Panc1 (cell line): ENCODE measurements around the gene SEC14L2.

Source experiments
- CTCF ChIP-seq: fragments of 450-650 bp; IDR thresholded peaks from 2 replicates; pipeline ENCODE4 v1.5.1; 2017; ENCODE audit warnings: mild to moderate bottlenecking
- POLR2AphosphoS5 ChIP-seq: IDR thresholded peaks from 2 replicates; pipeline ENCODE4 v1.6.1; 2012; ENCODE audit warnings: mild to moderate bottlenecking, low read depth, low read length, moderate library complexity
- SIN3A ChIP-seq: IDR thresholded peaks from 2 replicates; pipeline ENCODE4 v1.6.1; 2012; ENCODE audit warnings: low read depth, mild to moderate bottlenecking, low read length, moderate library complexity, borderline replicate concordance; ENCODE audit not compliant: insufficient read depth
- TCF7L2 ChIP-seq: IDR thresholded peaks from 2 replicates; pipeline ENCODE4 v1.6.1; 2011; ENCODE audit warnings: mild to moderate bottlenecking, low read depth, low read length, inconsistent platforms
- TF ChIP-seq, protein P1 (sequence below), 2 experiments: IDR thresholded peaks; 2 replicates each; pipeline ENCODE4 v1.6.1; 2011 to 2012; ENCODE audit warnings: low read depth in 2 of 2, control low read depth in 1 of 2, low read length in 1 of 2, mild to moderate bottlenecking in 1 of 2, moderate library complexity in 1 of 2; ENCODE audit not compliant: insufficient read depth in 1 of 2

- TF ChIP-seq CTCF (no peak), POLR2AphosphoS5 (no peak), TCF7L2 (no peak), SIN3A (no peak)
- TF ChIP-seq, protein P1, sequence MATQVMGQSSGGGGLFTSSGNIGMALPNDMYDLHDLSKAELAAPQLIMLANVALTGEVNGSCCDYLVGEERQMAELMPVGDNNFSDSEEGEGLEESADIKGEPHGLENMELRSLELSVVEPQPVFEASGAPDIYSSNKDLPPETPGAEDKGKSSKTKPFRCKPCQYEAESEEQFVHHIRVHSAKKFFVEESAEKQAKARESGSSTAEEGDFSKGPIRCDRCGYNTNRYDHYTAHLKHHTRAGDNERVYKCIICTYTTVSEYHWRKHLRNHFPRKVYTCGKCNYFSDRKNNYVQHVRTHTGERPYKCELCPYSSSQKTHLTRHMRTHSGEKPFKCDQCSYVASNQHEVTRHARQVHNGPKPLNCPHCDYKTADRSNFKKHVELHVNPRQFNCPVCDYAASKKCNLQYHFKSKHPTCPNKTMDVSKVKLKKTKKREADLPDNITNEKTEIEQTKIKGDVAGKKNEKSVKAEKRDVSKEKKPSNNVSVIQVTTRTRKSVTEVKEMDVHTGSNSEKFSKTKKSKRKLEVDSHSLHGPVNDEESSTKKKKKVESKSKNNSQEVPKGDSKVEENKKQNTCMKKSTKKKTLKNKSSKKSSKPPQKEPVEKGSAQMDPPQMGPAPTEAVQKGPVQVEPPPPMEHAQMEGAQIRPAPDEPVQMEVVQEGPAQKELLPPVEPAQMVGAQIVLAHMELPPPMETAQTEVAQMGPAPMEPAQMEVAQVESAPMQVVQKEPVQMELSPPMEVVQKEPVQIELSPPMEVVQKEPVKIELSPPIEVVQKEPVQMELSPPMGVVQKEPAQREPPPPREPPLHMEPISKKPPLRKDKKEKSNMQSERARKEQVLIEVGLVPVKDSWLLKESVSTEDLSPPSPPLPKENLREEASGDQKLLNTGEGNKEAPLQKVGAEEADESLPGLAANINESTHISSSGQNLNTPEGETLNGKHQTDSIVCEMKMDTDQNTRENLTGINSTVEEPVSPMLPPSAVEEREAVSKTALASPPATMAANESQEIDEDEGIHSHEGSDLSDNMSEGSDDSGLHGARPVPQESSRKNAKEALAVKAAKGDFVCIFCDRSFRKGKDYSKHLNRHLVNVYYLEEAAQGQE (IDR thresholded peaks at IDR 0.05; ENCODE audit: insufficient read depth in 1 of 2, low read depth in 2 of 2, low read length in 1 of 2): no peak
Observed at GRCh38 chr22:30474121-30474520, 77.3 kb downstream of the SEC14L2 start.
